Parathyroid adenoma (tissue), 2 donors: ENCODE measurements around the gene FATE1.

Source experiments
- H2AFZ ChIP-seq: fragments of 300-600 bp; sonication (generic); one replicate; pipeline ENCODE4 v1.7.0; 2017; ENCODE audit warnings: antibody characterized with exemption, mild to moderate bottlenecking
- H3K27ac ChIP-seq: fragments of 300-600 bp; sonication (generic); one replicate; pipeline ENCODE4 v1.7.0; 2017
- H3K27me3 ChIP-seq: fragments of 300-600 bp; sonication (generic); one replicate; pipeline ENCODE4 v1.7.0; 2017; ENCODE audit warnings: low read length; ENCODE audit not compliant: control insufficient read depth, insufficient read depth
- H3K36me3 ChIP-seq: fragments of 300-600 bp; sonication (generic); one replicate; pipeline ENCODE4 v1.7.0; 2017; ENCODE audit warnings: low read length; ENCODE audit not compliant: control insufficient read depth, insufficient read depth
- H3K4me1 ChIP-seq: fragments of 300-600 bp; sonication (generic); one replicate; pipeline ENCODE4 v1.7.0; 2017; ENCODE audit warnings: control low read depth
- H3K4me2 ChIP-seq: fragments of 300-600 bp; sonication (generic); one replicate; pipeline ENCODE4 v1.7.0; 2017; ENCODE audit warnings: low read length
- H3K4me3 ChIP-seq: fragments of 300-600 bp; sonication (generic); one replicate; pipeline ENCODE4 v1.7.0; 2017; ENCODE audit warnings: low read depth, low read length
- H3K79me2 ChIP-seq: fragments of 300-600 bp; sonication (generic); one replicate; pipeline ENCODE4 v1.7.0; 2017; ENCODE audit warnings: control low read depth
- H3K9ac ChIP-seq: fragments of 300-600 bp; sonication (generic); one replicate; pipeline ENCODE4 v1.7.0; 2017; ENCODE audit warnings: mild to moderate bottlenecking
- H3K9me3 ChIP-seq: fragments of 300-600 bp; sonication (generic); one replicate; pipeline ENCODE4 v1.7.0; 2017; ENCODE audit warnings: low read length; ENCODE audit not compliant: control insufficient read depth
- CTCF ChIP-seq: fragments of 300-600 bp; sonication (generic); IDR thresholded peaks from one replicate; pipeline ENCODE4 v1.7.0; 2017; ENCODE audit warnings: antibody characterized with exemption, mild to moderate bottlenecking
- donor health status: primary hyperparathyroidism.

The FATE1 gene

GRCh38 chrX:151680805-151681204 lies 35.0 kb upstream of the FATE1 start:
- Histone ChIP-seq H3K4me1 (no peaks in the 10 kb centered on the region), H3K9me3 (no peaks in the 10 kb centered on the region), H3K4me2 (no peak overlapping the region), H3K9ac (no peak overlapping the region), H3K27ac (no peak overlapping the region), H3K79me2 (no peaks in the 10 kb centered on the region), H3K27me3 (no peaks in the 10 kb centered on the region), H3K4me3 (no peak overlapping the region), H2AFZ (no peak overlapping the region), H3K36me3 (no peaks in the 10 kb centered on the region)
- TF ChIP-seq CTCF = peak; percentile 33

- Histone ChIP-seq H3K4me1 (no peaks in the 10 kb centered on the region), H3K79me2 (no peaks in the 10 kb centered on the region), H3K4me3 (no peak overlapping the region), H3K36me3 (no peaks in the 10 kb centered on the region), H3K27me3 (no peaks in the 10 kb centered on the region), H2AFZ (no peak overlapping the region), H3K9me3 (no peaks in the 10 kb centered on the region), H3K9ac (no peak overlapping the region), H3K4me2 (no peak overlapping the region), H3K27ac (no peak overlapping the region)
- TF ChIP-seq CTCF = no peak
Measured at GRCh38 chrX:151687635-151688034, 28.2 kb upstream of the FATE1 start.

- Histone ChIP-seq H3K27ac (no peak overlapping the region), H3K4me3 (no peak overlapping the region), H3K9me3 (no peaks in the 10 kb centered on the region), H3K79me2 (no peaks in the 10 kb centered on the region), H3K9ac (no peak overlapping the region), H3K36me3 (no peaks in the 10 kb centered on the region), H3K4me2 (no peak overlapping the region), H3K27me3 (no peaks in the 10 kb centered on the region), H3K4me1 (no peaks in the 10 kb centered on the region), H2AFZ (no peak overlapping the region)
- TF ChIP-seq CTCF = no peak
Measured at GRCh38 chrX:151688695-151689094, 27.1 kb upstream of the FATE1 start.

GRCh38 chrX:151692825-151693224 lies 23.0 kb upstream of the FATE1 start:
- Histone ChIP-seq H2AFZ (no peak overlapping the region), H3K4me2 (no peak overlapping the region), H3K4me3 (no peak overlapping the region), H3K27ac (no peak overlapping the region), H3K9me3 (no peaks in the 10 kb centered on the region), H3K9ac (no peak overlapping the region), H3K36me3 (no peaks in the 10 kb centered on the region), H3K27me3 (no peaks in the 10 kb centered on the region), H3K4me1 (no peaks in the 10 kb centered on the region), H3K79me2 (no peaks in the 10 kb centered on the region)
- TF ChIP-seq CTCF = no peak

- no peaks in the 10 kb centered on the region for H3K27me3 ChIP-seq
- no peaks in the 10 kb centered on the region for H3K36me3 ChIP-seq
- H3K27ac ChIP-seq = no peak overlapping the region
- H3K9ac ChIP-seq = no peak overlapping the region
- no peaks in the 10 kb centered on the region for H3K79me2 ChIP-seq
- H2AFZ ChIP-seq = no peak overlapping the region
- H3K4me2 ChIP-seq = no peak overlapping the region
- H3K4me3 ChIP-seq = no peak overlapping the region
- H3K4me1 ChIP-seq = no peaks in the 10 kb centered on the region
- TF ChIP-seq CTCF = no peak
- no peaks in the 10 kb centered on the region for H3K9me3 ChIP-seq
Measured at GRCh38 chrX:151694121-151694520, 21.7 kb upstream of the FATE1 start.
